Body of pancreas (tissue), 4 donors: ENCODE results near the gene ZNF425.

Source experiments
- POLR2A ChIP-seq, 3 donors: fragments of 450-650 bp; IDR thresholded peaks; one replicate each; pipeline ENCODE4 v1.6.1; 2016; ENCODE audit warnings: antibody characterized with exemption in 3 of 3, mild to moderate bottlenecking in 2 of 3
- TF ChIP-seq, protein P1 (sequence below), 7 experiments: fragments of 450-650 bp in 4 of 7; fragments of 200-600 bp in 3 of 7; sonication (generic) in 3 of 7; IDR thresholded peaks; one replicate each; pipeline ENCODE4 v1.5.1; 2016 to 2019; ENCODE audit warnings: antibody characterized with exemption in 7 of 7

DNA sequence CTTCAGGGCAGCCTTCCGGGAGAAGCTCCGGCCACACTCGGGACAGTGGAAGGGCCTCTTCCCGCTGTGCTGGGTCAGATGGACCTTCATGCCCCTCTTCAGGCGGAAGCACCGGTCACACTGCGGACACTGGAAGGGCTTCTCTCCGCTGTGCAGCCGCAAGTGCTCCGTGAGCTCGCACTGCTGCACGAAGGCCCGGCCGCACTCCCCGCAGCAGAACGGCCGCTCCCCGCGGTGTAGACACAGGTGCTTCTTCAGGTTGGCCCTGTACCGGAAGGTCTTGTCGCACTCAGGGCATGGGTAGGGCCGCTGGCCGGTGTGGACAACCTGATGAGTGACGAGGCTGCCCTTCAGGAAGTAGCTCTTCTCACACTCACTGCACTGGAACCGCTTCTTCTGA lies 21.4 kb downstream of the ZNF425 start:
- no peak for TF ChIP-seq POLR2A (IDR thresholded peaks at IDR 0.05)
- TF ChIP-seq, protein P1, sequence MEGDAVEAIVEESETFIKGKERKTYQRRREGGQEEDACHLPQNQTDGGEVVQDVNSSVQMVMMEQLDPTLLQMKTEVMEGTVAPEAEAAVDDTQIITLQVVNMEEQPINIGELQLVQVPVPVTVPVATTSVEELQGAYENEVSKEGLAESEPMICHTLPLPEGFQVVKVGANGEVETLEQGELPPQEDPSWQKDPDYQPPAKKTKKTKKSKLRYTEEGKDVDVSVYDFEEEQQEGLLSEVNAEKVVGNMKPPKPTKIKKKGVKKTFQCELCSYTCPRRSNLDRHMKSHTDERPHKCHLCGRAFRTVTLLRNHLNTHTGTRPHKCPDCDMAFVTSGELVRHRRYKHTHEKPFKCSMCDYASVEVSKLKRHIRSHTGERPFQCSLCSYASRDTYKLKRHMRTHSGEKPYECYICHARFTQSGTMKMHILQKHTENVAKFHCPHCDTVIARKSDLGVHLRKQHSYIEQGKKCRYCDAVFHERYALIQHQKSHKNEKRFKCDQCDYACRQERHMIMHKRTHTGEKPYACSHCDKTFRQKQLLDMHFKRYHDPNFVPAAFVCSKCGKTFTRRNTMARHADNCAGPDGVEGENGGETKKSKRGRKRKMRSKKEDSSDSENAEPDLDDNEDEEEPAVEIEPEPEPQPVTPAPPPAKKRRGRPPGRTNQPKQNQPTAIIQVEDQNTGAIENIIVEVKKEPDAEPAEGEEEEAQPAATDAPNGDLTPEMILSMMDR (IDR thresholded peaks at IDR 0.05): no peak
